HUES48 (cell line): ENCODE measurements around the gene ZMYM4.

Experiments
- H3K27ac ChIP-seq: one replicate; pipeline ENCODE4 v1.7.0; 2013; ENCODE audit warnings: low read depth, low read length, inconsistent platforms
- H3K27me3 ChIP-seq: 2 replicates; pipeline ENCODE4 v1.6.1; 2013; ENCODE audit warnings: mild to moderate bottlenecking, low read length; ENCODE audit not compliant: control insufficient read depth, insufficient read depth
- H3K36me3 ChIP-seq: 2 replicates; pipeline ENCODE4 v1.6.1; 2013; ENCODE audit warnings: low read length; ENCODE audit not compliant: control insufficient read depth, insufficient read depth
- H3K4me1 ChIP-seq: 2 replicates; pipeline ENCODE4 v1.6.1; 2013; ENCODE audit warnings: mild to moderate bottlenecking, low read length; ENCODE audit not compliant: control insufficient read depth, insufficient read depth
- H3K4me3 ChIP-seq: 2 replicates; pipeline ENCODE4 v1.5.1; 2013; ENCODE audit warnings: mild to moderate bottlenecking, low read depth, low read length
- H3K9ac ChIP-seq: 2 replicates; pipeline ENCODE4 v1.6.1; 2013; ENCODE audit warnings: mild to moderate bottlenecking, low read depth, low read length, moderate library complexity
- H3K9me3 ChIP-seq: 2 replicates; pipeline ENCODE4 v1.6.1; 2013; ENCODE audit warnings: low read length; ENCODE audit not compliant: control insufficient read depth, insufficient read depth

The ZMYM4 gene

GRCh38 chr1:35278886-35279554 is 10.5 kb downstream of the ZMYM4 start:
- no peak overlapping the region for H3K27ac ChIP-seq
- no peaks in the 10 kb centered on the region for H3K4me1 ChIP-seq
- H3K36me3 ChIP-seq = peaks cover 8% of the 10 kb centered on the region
- peaks cover 9% of the 10 kb centered on the region for H3K9me3 ChIP-seq
- H3K27me3 ChIP-seq = no peaks in the 10 kb centered on the region
- no peak overlapping the region for H3K9ac ChIP-seq
- no peak overlapping the region for H3K4me3 ChIP-seq

- H3K4me1 ChIP-seq = no peaks in the 10 kb centered on the region
- H3K4me3 ChIP-seq = no peak overlapping the region
- H3K9ac ChIP-seq = no peak overlapping the region
- peaks cover 9% of the 10 kb centered on the region for H3K9me3 ChIP-seq
- no peaks in the 10 kb centered on the region for H3K27me3 ChIP-seq
- H3K36me3 ChIP-seq = peaks cover 8% of the 10 kb centered on the region
- H3K27ac ChIP-seq = no peak overlapping the region
Observed at GRCh38 chr1:35279555-35279904, 11.0 kb downstream of the ZMYM4 start.

- H3K4me1 ChIP-seq = no peaks in the 10 kb centered on the region
- H3K27ac ChIP-seq = no peak overlapping the region
- H3K36me3 ChIP-seq = peaks cover 8% of the 10 kb centered on the region
- no peaks in the 10 kb centered on the region for H3K27me3 ChIP-seq
- H3K9ac ChIP-seq = no peak overlapping the region
- peaks cover 9% of the 10 kb centered on the region for H3K9me3 ChIP-seq
- H3K4me3 ChIP-seq = no peak overlapping the region
Observed at GRCh38 chr1:35280006-35280405, 11.5 kb downstream of the ZMYM4 start.

GRCh38 chr1:35281565-35281964 is 13.1 kb downstream of the ZMYM4 start:
- H3K4me1 ChIP-seq = no peaks in the 10 kb centered on the region
- H3K36me3 ChIP-seq = peaks cover 8% of the 10 kb centered on the region
- H3K27me3 ChIP-seq = no peaks in the 10 kb centered on the region
- no peak overlapping the region for H3K4me3 ChIP-seq
- H3K9ac ChIP-seq = no peak overlapping the region
- H3K27ac ChIP-seq = no peak overlapping the region
- H3K9me3 ChIP-seq = peaks cover 9% of the 10 kb centered on the region

- H3K36me3 ChIP-seq = peaks cover 8% of the 10 kb centered on the region
- no peak overlapping the region for H3K4me3 ChIP-seq
Observed at GRCh38 chr1:35282172-35282571, 13.7 kb downstream of the ZMYM4 start.

GRCh38 chr1:35284852-35285251 is 16.3 kb downstream of the ZMYM4 start:
- Histone ChIP-seq H3K27me3 (no peaks in the 10 kb centered on the region), H3K27ac (no peak overlapping the region), H3K9me3 (peaks cover 9% of the 10 kb centered on the region)

More at GRCh38 chr1:35282172-35282571, 13.7 kb downstream of the ZMYM4 start:
- peaks cover 9% of the 10 kb centered on the region for H3K9me3 ChIP-seq
- no peak overlapping the region for H3K9ac ChIP-seq
- H3K4me1 ChIP-seq = no peaks in the 10 kb centered on the region
- no peaks in the 10 kb centered on the region for H3K27me3 ChIP-seq
- no peak overlapping the region for H3K27ac ChIP-seq

GRCh38 chr1:35285771-35286606 is 17.5 kb downstream of the ZMYM4 start:
- no peaks in the 10 kb centered on the region for H3K27me3 ChIP-seq

More at GRCh38 chr1:35284852-35285251, 16.3 kb downstream of the ZMYM4 start:
- Histone ChIP-seq H3K4me3 (no peak overlapping the region), H3K36me3 (peaks cover 6% of the 10 kb centered on the region), H3K9ac (no peak overlapping the region), H3K4me1 (no peaks in the 10 kb centered on the region)

GRCh38 chr1:35287807-35288640 is 19.5 kb downstream of the ZMYM4 start:
- H3K4me3 ChIP-seq = no peak overlapping the region
- H3K27me3 ChIP-seq = no peaks in the 10 kb centered on the region
- H3K9me3 ChIP-seq = no peaks in the 10 kb centered on the region
- no peak overlapping the region for H3K27ac ChIP-seq
- no peaks in the 10 kb centered on the region for H3K4me1 ChIP-seq
- peaks cover 17% of the 10 kb centered on the region for H3K36me3 ChIP-seq
- no peak overlapping the region for H3K9ac ChIP-seq

More at GRCh38 chr1:35285771-35286606, 17.5 kb downstream of the ZMYM4 start:
- Histone ChIP-seq H3K4me1 (no peaks in the 10 kb centered on the region), H3K9ac (no peak overlapping the region), H3K4me3 (no peak overlapping the region), H3K36me3 (peaks cover 16% of the 10 kb centered on the region), H3K9me3 (peaks cover 9% of the 10 kb centered on the region), H3K27ac (no peak overlapping the region)

GRCh38 chr1:35288761-35289160 is 20.3 kb downstream of the ZMYM4 start:
- no peak overlapping the region for H3K4me3 ChIP-seq
- no peaks in the 10 kb centered on the region for H3K9me3 ChIP-seq
- H3K27ac ChIP-seq = no peak overlapping the region
- H3K27me3 ChIP-seq = no peaks in the 10 kb centered on the region
- no peak overlapping the region for H3K9ac ChIP-seq
- peaks cover 23% of the 10 kb centered on the region for H3K36me3 ChIP-seq
- H3K4me1 ChIP-seq = no peaks in the 10 kb centered on the region

GRCh38 chr1:35290452-35290851 is 21.9 kb downstream of the ZMYM4 start:
- no peak overlapping the region for H3K4me3 ChIP-seq
- H3K36me3 ChIP-seq = peaks cover 34% of the 10 kb centered on the region
- no peak overlapping the region for H3K27ac ChIP-seq
- no peak overlapping the region for H3K9ac ChIP-seq
- H3K27me3 ChIP-seq = no peaks in the 10 kb centered on the region
- no peaks in the 10 kb centered on the region for H3K4me1 ChIP-seq
- H3K9me3 ChIP-seq = no peaks in the 10 kb centered on the region
